ENCODE results near the gene FN3KRP.

GRCh38 chr17:82743344-82744219, 27.1 kb downstream of the FN3KRP start:
- TF ChIP-seq CTCF (IDR thresholded peaks at IDR 0.05) = no peak
- no peak for TF ChIP-seq POLR2A (IDR thresholded peaks at IDR 0.05)

All from adrenal gland (tissue), 5 donors.